NCI-H345 treated with DMSO at 0.1 percent for 48 hours (cell line): ENCODE results near the gene LAMA4.
"Not testable (repeated sequence)": the region's sequence is repeated elsewhere in the genome, so short reads cannot be mapped to it uniquely, and the experiment has no call there.

Experiments
- DNase-seq: peaks from one replicate; lab custom pipeline; 2025; ENCODE audit not compliant: unreplicated experiment; lab: John Stamatoyannopoulos, UW

Gene LAMA4

DNA sequence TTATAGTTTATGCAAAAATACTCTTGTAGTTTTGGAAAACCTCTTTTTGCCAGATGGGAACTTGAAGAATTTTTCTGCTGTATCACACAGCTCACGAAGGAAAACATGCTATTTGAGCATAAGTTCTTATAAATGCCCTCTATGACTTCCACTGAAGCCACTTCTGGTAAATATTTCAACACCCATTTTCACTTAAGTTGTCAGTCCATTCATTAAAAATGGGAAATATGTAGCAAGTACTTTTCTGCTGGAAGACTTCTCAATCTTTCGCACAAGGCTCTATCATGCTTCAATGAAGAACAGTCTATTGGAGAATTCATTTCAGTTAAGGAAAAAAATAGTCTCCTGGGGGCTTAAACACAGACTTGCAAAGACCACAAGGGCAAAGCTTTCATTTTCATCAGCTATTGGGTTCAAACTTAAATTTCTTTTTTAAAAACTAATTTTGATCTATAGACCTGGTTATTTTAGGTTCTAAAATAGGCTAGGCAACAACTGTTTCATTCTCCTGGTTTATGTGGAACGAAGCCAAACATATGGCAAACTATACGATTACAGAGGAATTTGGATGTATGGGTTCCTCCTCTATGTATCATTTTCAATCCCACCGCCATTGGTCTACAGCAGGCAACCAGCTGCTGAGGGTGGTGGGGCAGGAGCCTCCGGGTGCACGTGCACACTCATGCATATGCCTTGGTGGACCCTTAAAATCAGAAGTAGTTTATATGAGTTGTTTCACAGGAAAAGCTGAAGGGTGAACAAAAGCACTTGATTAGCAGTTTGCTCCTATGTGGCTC, 38.7 kb downstream of the LAMA4 start:
- no peak for DNase-seq

DNA sequence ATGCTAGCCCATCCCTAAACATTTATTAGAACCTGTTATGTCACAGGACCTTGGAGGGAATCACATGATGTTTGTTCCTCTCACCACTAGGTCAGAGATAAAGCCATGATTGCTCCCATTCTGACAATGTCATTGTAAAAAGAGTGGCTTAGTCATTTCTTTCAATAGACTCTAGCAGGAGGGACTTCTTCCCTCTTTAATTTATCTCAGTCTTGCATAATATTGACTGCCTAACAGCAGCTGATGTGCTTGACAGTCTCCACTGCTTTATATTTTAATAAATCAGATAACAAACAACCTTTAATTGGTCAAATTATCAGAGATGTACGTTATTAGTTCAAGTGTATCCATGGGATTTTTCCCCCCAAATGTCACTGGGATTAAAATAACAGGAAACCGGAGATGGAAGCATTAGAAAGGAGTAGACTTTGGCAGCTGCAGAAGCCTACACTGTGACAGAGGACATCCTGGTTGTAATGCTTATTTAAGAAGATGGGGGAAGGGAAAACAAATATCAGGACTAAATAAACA, 39.6 kb downstream of the LAMA4 start:
- no peak for DNase-seq

DNA sequence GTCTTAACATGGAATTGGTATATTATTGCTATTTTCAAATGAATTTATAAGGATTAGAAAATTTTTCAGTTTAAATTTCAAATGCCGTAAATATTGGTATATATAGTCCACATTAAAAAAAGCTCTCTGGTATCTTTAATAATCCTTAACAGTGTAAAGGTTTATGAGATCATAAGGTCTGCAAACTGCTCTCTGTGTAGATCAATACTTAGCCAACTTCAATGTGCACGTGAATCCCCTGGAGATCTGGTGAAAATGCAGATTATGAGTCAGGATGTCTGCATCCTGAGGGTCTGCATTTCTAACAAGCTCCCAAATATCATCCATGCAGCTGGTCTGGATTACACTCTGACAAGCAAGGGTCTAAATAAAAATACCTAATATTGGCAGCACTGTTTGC, 43.5 kb downstream of the LAMA4 start:
- no peak for DNase-seq

DNA sequence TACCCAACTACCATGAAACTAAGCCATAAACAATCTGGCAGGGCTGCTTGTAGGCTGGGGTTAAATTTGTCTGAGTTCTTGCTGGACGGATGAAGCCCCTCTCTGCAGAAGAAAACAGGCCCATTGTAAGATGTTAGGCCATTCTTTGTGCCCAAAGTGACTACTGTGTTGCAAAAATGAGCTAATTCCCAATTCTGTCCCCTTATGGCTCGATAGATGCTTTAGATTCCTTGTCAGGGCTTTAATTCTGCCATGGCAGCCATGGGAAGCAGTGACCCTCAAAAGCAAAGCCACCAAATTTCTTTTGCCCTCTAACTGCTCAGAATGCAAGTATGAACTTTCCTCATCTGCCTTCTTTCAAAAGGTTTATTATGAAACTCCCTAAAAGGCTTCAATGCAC, 45.2 kb downstream of the LAMA4 start:
- DNase-seq = no peak

DNA sequence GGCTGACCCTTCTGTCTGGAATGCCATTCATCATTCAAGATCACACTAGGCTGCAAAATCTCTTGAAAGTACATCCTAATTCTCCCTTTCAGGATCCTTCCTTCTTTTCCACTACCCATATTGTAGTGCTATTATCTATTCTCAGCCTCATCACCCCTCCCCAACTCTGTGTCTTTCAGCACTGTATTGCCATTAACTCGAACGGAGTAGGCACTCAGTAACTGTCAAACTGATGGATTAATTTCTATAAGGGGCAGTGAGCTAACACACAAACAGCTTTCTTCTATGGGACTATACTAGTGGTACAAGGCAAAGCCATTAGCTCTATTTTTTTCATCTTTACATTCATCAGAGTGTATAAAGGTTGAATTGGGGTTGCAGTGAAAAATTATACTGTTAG, 46.6 kb downstream of the LAMA4 start:
- no peak for DNase-seq

DNA sequence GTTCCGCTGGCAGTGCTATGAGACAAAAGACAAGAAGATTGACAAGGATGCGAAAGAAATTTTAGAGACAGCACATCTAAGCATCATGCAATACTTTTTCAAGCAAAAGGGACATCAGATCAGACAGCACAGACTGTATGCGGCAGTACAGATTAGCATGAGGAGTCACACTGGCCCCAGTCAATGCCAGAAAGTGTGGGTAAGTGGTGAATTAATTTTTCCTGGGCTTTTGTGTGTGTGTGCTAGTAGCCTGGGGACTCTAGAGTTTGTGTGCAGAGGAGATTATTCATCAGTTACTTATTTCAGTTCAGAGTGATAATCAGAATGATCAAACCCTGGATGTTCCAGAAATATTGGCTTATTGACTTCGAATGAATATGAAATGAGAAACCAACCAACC, 47.2 kb downstream of the LAMA4 start:
- DNase-seq = no peak

DNA sequence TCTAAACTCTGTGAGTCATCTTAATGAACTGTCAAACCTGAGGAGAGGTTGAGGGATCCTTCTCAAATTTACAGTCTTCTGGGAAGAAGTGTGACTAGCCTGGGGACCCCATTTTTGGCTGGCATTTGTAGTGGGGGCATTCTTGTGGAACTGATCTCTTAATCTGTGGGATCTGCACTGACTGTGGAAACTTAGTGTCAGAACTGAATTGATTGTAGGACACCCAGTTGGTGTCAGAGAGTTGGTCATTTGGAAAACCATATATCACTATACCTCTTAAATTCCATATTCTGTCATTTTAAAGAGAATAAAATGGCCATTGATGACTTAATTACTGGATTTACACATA, 48.3 kb downstream of the LAMA4 start:
- DNase-seq = no peak

DNA sequence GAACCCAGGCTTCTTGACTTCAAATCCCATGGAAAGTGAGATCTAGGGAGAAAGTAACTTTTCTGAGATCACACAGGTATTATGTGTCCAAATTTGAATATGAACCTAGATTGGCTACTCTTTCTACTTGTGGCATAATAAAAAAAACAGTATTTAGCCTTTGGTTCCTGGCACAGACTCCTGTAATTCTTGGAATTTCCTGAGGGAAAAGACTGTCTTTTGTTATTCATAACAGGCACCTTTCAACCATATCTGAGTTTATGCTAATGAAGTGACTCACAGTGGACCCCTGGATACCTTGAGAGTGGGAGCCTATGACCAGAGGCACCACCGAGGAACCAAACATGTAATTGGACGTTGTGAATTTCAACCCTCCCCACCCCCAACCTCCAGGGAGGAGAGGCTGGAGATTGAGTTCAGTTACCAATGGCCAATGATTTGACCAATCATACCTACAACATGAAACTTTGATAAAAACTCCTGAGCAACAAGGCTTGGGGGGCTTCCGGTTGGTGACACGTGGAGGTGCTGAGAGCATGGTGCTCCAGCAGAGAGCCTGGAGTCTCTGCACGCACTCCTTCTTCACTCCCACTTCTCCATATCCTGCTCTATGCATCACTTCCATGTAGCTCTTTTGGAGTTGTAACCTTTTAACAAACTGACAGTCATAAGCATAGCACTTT, 48.8 kb downstream of the LAMA4 start:
- no peak for DNase-seq

DNA sequence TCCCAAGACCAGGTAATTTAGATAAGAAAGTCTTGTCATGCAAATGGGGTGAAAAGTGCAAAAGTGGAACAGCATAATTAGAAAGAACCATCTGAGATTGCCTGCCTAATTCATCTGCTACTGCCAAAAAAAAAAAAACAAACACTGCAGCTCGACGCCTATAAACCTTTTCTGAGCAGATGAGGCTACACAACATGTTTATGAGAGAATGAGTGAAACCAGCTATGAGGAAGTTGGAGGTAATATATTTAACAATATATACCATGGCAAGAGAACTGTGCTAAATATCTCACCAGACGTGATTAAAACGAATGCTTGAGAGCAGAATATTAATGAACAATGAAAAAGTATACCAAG, 50.0 kb downstream of the LAMA4 start:
- DNase-seq = no peak

DNA sequence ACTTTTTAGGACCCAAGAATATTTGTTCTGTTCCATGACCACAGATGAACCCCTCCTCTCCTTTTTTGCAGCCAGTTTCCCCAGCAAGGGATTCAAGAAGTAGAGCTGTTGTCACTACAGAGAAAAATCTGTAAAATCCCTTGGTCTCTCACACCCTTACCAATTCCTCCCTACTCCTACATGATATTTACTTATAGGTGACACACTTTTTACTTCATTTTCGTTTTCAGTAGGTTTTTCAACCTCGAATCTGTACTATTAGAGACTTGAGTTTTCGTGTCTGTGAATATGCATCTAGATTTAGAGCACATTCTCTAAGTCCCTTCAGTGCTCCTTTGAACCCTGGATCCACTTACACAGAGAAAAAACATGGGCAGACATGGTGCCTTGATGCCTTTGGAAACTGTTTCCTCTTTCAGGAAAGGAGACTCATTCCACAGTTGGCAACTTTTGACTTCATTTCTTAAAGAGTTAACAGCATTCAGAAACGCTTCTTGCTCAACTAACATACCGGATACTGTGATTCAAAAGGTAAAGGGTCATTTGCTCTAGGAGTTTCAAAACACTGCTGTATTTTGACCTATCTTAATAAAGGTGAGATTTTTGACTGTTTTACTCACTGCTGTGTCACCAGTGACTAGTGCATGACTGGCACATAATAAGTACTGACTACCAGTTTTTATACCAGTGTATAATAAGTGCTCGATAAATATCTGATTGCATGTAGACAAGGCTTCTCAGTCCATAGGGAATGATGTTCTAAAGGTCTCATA, 50.6 kb downstream of the LAMA4 start:
- DNase-seq = no peak

DNA sequence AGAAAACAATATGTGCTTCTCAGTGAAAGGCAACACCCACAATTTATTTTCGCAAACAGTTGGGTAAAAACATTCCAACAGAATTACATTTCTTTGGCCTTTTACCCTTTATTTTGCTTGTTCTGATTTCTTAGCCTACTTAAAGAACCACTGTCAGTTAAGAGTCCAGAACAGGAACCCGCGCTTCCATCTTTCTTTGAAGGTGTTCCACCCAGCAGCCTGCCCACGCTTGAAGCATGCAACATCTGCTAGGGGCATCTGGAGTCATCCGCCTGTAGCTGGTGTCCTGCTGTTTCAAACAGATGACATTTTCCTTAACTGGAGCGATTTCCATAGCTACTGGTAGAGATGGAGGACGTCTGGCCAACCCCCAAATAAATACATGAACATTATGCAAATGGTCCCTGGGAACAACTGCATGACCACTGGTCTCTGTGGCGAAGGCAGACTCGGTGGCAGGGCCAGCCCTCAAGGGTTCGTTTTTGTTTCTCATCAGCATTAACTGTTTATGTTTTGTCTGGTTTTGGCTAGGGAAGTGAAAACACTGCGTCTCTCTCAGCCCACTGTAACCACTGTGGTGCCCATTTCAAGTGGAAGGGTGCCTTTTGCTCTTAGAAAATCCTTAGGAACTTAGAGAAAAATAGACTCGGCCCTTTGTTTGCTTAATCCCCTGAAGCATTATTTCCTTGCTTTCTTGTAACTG, 51.6 kb downstream of the LAMA4 start:
- DNase-seq = no peak

DNA sequence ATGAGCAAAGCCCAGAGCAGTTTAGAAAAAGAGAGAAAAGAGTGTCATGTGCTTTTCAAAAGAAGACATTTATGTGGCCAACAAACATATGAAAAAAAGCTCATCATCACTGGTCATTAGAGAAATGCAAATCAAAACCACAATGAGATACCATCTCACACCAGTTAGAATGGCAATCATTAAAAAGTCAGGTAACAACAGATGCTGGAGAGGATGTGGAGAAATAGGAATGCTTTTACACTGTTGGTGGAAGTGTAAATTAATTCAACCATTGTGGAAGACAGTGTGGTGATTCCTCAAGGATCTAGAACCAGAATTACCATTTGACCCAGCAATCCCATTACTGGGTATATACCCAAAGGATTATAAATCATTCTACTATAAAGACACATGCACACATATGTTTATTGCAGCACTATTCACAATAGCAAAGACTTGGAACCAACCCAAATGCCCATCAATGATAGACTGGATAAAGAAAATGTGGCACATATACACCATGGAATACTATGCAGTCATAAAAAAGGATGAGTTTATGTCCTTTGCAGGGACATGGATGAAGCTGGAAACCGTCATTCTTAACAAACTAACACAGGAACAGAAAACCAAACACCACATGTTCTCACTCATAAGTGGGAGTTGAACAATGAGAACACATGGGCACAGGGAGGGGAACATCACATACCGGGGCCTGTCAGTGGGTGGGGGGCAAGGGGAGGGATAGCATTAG, 54.0 kb downstream of the LAMA4 start:
- DNase-seq = not testable (repeated sequence)

DNA sequence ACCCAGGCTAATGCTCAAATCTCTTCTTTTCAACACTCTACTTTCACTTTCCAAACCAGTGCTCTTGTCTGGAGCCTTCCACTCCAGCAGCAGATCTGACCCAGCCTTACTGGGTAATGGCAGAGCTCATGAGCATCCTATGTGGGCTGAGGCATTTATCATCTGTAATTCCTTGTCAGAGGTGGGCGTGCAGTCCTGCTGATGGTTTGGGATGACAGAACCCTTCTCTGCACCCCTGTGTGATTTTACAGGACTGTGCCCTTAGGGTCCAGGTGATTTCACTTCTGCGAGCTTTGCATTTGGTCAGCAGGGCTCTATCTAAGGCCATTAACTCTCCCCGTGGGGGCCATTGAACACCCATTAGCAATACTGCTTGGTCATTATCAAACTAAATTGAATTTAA, 55.4 kb downstream of the LAMA4 start:
- DNase-seq = no peak

DNA sequence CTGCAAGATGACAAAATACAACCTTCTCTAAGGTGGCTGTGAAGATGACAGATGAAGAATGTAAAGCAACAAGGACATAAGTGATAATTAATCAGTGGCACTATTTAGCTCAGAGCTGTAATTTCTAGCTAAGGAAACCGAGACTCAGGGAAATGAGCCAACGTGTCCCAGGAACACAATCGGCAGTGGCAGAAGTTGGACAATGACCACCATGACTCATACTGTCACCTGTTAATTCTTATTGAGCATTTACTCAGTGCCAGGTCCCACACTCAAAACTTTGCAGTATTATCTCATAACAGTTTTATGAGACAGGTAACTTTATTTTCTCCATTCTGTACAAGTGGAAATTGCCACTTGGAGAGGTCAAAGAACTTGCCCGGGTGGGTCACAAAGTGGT, 55.8 kb downstream of the LAMA4 start:
- DNase-seq = no peak

DNA sequence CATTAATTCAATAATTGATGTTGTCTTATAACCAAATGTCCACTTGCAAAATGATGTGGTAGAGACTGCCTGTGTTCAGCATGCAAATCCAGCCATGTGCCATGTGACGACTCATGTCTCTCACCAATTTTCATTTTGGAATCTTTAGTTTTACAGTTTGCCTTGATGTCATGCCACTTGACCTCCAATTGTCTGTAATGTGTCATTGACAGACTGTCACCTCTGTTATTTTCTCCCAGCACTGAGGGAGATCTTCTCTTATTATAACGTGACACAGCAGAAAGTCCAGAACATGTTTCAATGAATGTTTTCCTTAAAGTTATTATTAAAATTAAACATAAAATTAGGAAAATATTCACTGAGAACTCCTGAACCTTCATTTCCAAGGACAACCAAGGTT, 56.7 kb downstream of the LAMA4 start:
- no peak for DNase-seq

DNA sequence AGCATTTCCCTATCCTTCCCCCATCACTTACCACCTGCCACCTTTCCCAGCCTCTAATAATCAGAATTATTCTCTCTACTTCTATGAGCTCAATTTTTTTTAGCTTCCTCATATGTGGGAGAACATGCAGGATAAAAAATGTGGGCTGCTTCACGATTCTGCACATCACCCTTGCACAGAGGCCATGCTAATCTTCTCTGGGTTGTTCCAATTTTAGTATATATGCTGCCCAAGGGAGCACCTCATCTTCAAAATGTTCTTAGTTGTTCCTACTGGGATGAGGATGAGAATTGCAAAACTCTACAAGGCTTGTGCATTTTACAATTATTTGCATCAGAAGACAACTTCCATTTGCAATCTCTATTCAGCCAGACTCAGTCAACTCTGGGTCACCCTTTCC, 58.1 kb downstream of the LAMA4 start:
- no peak for DNase-seq

DNA sequence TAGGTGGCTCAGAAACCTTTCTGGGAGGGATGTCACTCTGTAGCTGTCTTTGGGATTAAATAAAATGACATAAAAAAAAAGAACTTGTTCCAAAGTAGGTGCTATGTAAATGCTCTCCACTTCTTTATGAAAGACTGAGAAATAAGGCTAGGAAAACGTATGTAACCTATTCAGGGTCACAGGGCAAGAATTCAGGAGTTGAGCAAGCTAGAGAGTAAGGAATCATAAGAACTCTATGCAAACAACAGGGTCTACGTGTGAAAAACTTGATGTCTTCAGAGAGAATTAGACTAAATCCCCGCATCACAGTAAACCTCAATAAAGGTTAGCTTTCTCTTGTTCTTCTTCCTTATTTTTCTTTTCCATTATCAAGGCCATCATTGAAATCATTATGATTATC, 59.2 kb downstream of the LAMA4 start:
- DNase-seq = no peak

DNA sequence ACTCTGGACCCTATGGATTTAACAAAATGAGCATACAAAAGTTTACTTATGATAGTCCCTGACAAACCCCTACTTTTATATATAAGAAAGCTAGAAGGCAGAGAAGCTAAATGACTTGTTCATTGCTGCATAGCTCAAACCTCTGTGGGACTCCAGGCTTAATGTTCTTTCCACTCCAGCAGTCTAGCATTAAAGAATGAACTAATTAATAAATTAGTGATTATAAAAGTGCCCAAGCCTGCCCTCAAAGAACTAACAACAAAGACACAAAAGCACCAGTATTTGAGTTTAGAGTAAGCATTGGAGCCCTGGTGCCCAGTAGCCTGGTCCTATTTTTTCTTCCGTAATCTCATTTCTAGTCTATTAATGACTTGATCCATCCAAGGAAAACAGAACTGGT, 59.9 kb downstream of the LAMA4 start:
- no peak for DNase-seq

DNA sequence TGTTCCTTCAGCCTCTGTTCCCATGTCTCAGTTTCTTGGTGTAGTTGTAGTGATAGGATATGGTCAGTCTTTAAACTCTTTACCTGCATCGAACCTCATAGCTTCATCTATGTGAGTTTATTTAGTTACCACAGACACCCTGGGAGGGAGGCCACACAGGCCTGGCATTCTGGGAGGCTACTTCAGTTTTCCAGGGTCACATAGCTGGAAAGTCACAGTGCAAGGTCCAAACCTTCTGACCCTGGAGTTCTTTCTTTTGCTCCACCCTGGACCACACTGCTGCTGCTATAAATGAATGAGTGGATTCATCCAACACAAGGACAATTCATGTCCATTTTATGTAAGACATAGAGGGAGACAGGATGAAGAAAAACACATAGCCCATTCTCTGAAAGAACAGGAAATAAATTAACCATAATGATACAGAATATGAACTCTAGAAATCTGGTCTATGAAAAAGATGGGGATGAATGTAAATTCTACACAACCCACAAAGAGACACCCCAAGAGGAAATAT, 60.8 kb downstream of the LAMA4 start:
- no peak for DNase-seq

DNA sequence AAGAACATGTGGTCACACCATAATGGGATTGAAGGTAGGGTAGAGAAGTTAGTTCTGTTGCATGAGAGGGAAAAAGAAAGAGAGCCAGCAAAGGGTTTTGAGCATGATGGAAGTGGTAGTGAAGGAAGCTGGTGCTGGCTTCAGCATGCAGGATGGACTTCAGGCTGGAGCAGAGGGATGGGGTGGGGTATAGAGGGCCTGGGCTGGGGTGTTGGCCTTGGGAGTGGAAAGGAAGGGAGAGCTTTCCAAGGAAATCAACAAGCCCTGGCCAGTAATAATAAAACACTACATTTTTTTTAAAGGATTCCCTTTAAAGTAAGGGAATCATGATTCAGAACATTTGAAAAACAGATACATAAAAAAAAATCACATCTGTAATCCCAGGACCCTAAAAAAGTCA, 61.2 kb downstream of the LAMA4 start:
- DNase-seq = no peak
